H1 (cell line): ENCODE data around the gene TMEM200B. TPM values are rescaled to one million over a fixed set of nuclear protein-coding genes. Genes with fewer than 3 reads are reported as not detected.
A peak's percentile ranks its signal among the peaks of the same experiment; 100 is the strongest.

Experiments used
- CTCF ChIA-PET: fragments of 300-600 bp; sonication (Branson Sonifier 250); formaldehyde crosslinking; loops from one replicate; lab custom pipeline; 2021; ENCODE audit not compliant: partially characterized antibody; lab: Charles Lee
- POLR2A ChIA-PET: fragments of 300-600 bp; sonication (Branson Sonifier 250); formaldehyde crosslinking; loops from one replicate; lab custom pipeline; 2021; ENCODE audit warnings: inconsistent platforms; ENCODE audit not compliant: partially characterized antibody; lab: Charles Lee
- DNase-seq, 2 experiments: peaks; one replicate each; pipeline versions ENCODE4 v3.0.0 to v3.0.0-alpha.2; 2010 to 2022; ENCODE audit warnings: low spot score in 2 of 2, low read depth in 1 of 2, mixed read lengths in 1 of 2
- FAIRE-seq: peaks from 2 replicates; lab custom pipeline; 2011; peaks lifted over from hg19 to GRCh38; lab: Jason Lieb, UNC
- H2AFZ ChIP-seq: 2 replicates; pipeline ENCODE4 v1.8.1; 2012; ENCODE audit warnings: low read length, inconsistent platforms
- H2AK5ac ChIP-seq: 2 replicates; pipeline ENCODE4 v1.6.1; 2013; ENCODE audit warnings: low read depth, low read length
- H2BK120ac ChIP-seq: replicated peaks from 2 replicates; pipeline ENCODE3; 2013; ENCODE audit warnings: low read depth, low read length, inconsistent platforms
- H2BK12ac ChIP-seq: 2 replicates; pipeline ENCODE4 v1.6.1; 2013; ENCODE audit warnings: low read depth, low read length
- H2BK15ac ChIP-seq: 2 replicates; pipeline ENCODE4 v1.6.1; 2013; ENCODE audit warnings: low read length
- H2BK20ac ChIP-seq: 2 replicates; pipeline ENCODE4 v1.6.1; 2013; ENCODE audit warnings: low read length
- H2BK5ac ChIP-seq: 2 replicates; pipeline ENCODE4 v1.6.1; 2013; ENCODE audit warnings: low read depth, low read length
- H3K14ac ChIP-seq: 2 replicates; pipeline ENCODE4 v1.6.1; 2013; ENCODE audit warnings: inconsistent platforms; ENCODE audit not compliant: insufficient read length
- H3K18ac ChIP-seq: 2 replicates; pipeline ENCODE4 v1.6.1; 2013; ENCODE audit warnings: low read length; ENCODE audit errors: extremely low read depth
- H3K23ac ChIP-seq: 2 replicates; pipeline ENCODE4 v1.6.1; 2013; ENCODE audit warnings: inconsistent platforms; ENCODE audit not compliant: insufficient read length
- H3K23me2 ChIP-seq: 2 replicates; pipeline ENCODE4 v1.6.1; 2013; ENCODE audit warnings: low read depth, low read length
- H3K27ac ChIP-seq: 2 replicates; pipeline ENCODE4 v1.6.1; 2011; ENCODE audit warnings: low read depth, low read length, inconsistent platforms
- H3K27me3 ChIP-seq, 4 experiments: replicated peaks in 1 of 4; 1 replicate in 1 of 4; 2 replicates in 3 of 4; pipeline versions ENCODE4 v1.6.1 to v1.8.1; 2011 to 2013; ENCODE audit warnings: low read length in 3 of 4, mild to moderate bottlenecking in 3 of 4, inconsistent platforms in 2 of 4, mixed read lengths in 2 of 4, moderate library complexity in 1 of 4; ENCODE audit not compliant: control insufficient read depth in 3 of 4, insufficient read depth in 3 of 4; ENCODE audit errors: extremely low read depth in 1 of 4
- H3K36me3 ChIP-seq, 4 experiments: 2 replicates each; pipeline versions ENCODE4 v1.6.1 to v1.8.1; 2011 to 2013; ENCODE audit warnings: mild to moderate bottlenecking in 4 of 4, low read length in 3 of 4, moderate library complexity in 2 of 4, control low read depth in 1 of 4, inconsistent platforms in 1 of 4; ENCODE audit not compliant: insufficient read depth in 4 of 4, control insufficient read depth in 2 of 4
- H3K4ac ChIP-seq: replicated peaks from 2 replicates; pipeline ENCODE3; 2013; ENCODE audit warnings: low read length, low read depth, mixed read lengths, inconsistent platforms; ENCODE audit not compliant: insufficient read length
- H3K4me1 ChIP-seq, 4 experiments: replicated peaks in 1 of 4; 1 replicate in 1 of 4; 2 replicates in 3 of 4; pipeline versions ENCODE4 v1.6.1 to v1.8.1; 2011 to 2013; ENCODE audit warnings: low read length in 3 of 4, inconsistent platforms in 2 of 4, mixed read lengths in 1 of 4; ENCODE audit not compliant: insufficient read depth in 4 of 4, control insufficient read depth in 3 of 4
- H3K4me2 ChIP-seq, 2 experiments: 2 replicates each; pipeline versions ENCODE4 v1.6.1 to v1.8.1; 2011 to 2013; ENCODE audit warnings: low read depth in 2 of 2, low read length in 2 of 2, control low read depth in 1 of 2, inconsistent platforms in 1 of 2, mild to moderate bottlenecking in 1 of 2; ENCODE audit not compliant: insufficient read depth in 1 of 2
- H3K4me3 ChIP-seq, 4 experiments: fragments of 200-600, 300-600 bp in 1 of 4; sonication (generic), shearing (Covaris generic), sonication (Bioruptor Twin) in 1 of 4; 2 replicates each; pipeline versions ENCODE4 v1.5.1 to v1.8.1; 2011 to 2016; ENCODE audit warnings: low read length in 4 of 4, low read depth in 3 of 4, control low read depth in 2 of 4, inconsistent platforms in 2 of 4, mild to moderate bottlenecking in 2 of 4, mixed read lengths in 1 of 4, moderate library complexity in 1 of 4; ENCODE audit not compliant: insufficient read depth in 2 of 4; ENCODE audit errors: extremely low read depth in 1 of 4
- H3K56ac ChIP-seq: replicated peaks from 2 replicates; pipeline ENCODE3; 2013; ENCODE audit warnings: low read depth, mild to moderate bottlenecking, mixed read lengths, low read length, inconsistent platforms; ENCODE audit not compliant: insufficient read length
- H3K79me1 ChIP-seq: 2 replicates; pipeline ENCODE4 v1.6.1; 2013; ENCODE audit warnings: low read depth, low read length, control low read depth
- H3K79me2 ChIP-seq, 2 experiments: 2 replicates each; pipeline versions ENCODE4 v1.6.1 to v1.8.1; 2012 to 2013; ENCODE audit warnings: low read length in 2 of 2, mild to moderate bottlenecking in 2 of 2, inconsistent platforms in 1 of 2; ENCODE audit not compliant: insufficient read depth in 2 of 2, control insufficient read depth in 1 of 2
- H3K9ac ChIP-seq, 4 experiments: replicated peaks in 1 of 4; 1 replicate in 1 of 4; 2 replicates in 3 of 4; pipeline versions ENCODE4 v1.6.1 to v1.8.1; 2011 to 2013; ENCODE audit warnings: low read depth in 3 of 4, low read length in 3 of 4, control low read depth in 2 of 4, mild to moderate bottlenecking in 2 of 4, moderate library complexity in 2 of 4, inconsistent platforms in 1 of 4; ENCODE audit errors: extremely low read depth in 1 of 4
- H3K9me3 ChIP-seq, 2 experiments: 2 replicates each; pipeline versions ENCODE4 v1.6.1 to v1.8.1; 2012 to 2013; ENCODE audit warnings: mild to moderate bottlenecking in 2 of 2, moderate library complexity in 2 of 2, control low read depth in 1 of 2, inconsistent platforms in 1 of 2, low read depth in 1 of 2, low read length in 1 of 2, mixed read lengths in 1 of 2; ENCODE audit not compliant: insufficient read depth in 2 of 2
- H4K20me1 ChIP-seq, 2 experiments: replicated peaks in 1 of 2; 2 replicates each; pipeline versions ENCODE3 to v1.8.1; 2011 to 2013; ENCODE audit warnings: inconsistent platforms in 2 of 2, low read length in 2 of 2, mild to moderate bottlenecking in 1 of 2; ENCODE audit not compliant: insufficient read depth in 2 of 2, control insufficient read depth in 1 of 2
- H4K5ac ChIP-seq: 2 replicates; pipeline ENCODE4 v1.6.1; 2013; ENCODE audit warnings: low read length, low read depth, mixed read lengths, inconsistent platforms; ENCODE audit not compliant: insufficient read length
- H4K8ac ChIP-seq: 2 replicates; pipeline ENCODE4 v1.8.0; 2013; ENCODE audit warnings: mild to moderate bottlenecking, moderate library complexity, low read length, inconsistent platforms; ENCODE audit not compliant: insufficient read depth; ENCODE audit errors: extremely low read depth
- H4K91ac ChIP-seq: replicated peaks from 2 replicates; pipeline ENCODE3; 2013; ENCODE audit warnings: low read length, mixed read lengths, inconsistent platforms; ENCODE audit not compliant: insufficient read length
- ATF2 ChIP-seq: IDR thresholded peaks from 2 replicates; pipeline ENCODE4 v1.6.1; 2012; ENCODE audit warnings: low read length, inconsistent platforms
- BRCA1 ChIP-seq: IDR thresholded peaks from 2 replicates; pipeline ENCODE4 v1.6.1; 2012; ENCODE audit warnings: low read depth, low read length, improper control_type of control experiment
- CHD1 ChIP-seq: IDR thresholded peaks from 2 replicates; pipeline ENCODE4 v1.6.1; 2012; ENCODE audit warnings: low read depth, low read length, improper control_type of control experiment
- KDM1A ChIP-seq: fragments of 200-600, 300-600 bp; sonication (generic); IDR thresholded peaks from 2 replicates; pipeline ENCODE4 v1.7.1; 2016; ENCODE audit warnings: mild to moderate bottlenecking, low read length, borderline replicate concordance
- MAX ChIP-seq: IDR thresholded peaks from 2 replicates; pipeline ENCODE4 v1.6.1; 2012; ENCODE audit warnings: inconsistent platforms
- POU5F1 ChIP-seq: IDR thresholded peaks from 2 replicates; pipeline ENCODE4 v1.6.1; 2011; ENCODE audit warnings: low read depth, mild to moderate bottlenecking, low read length, moderate library complexity
- RBBP5 ChIP-seq: IDR thresholded peaks from 2 replicates; pipeline ENCODE4 v1.7.1; 2012; ENCODE audit warnings: low read depth, mild to moderate bottlenecking, inconsistent platforms, low read length, moderate library complexity, borderline replicate concordance
- SIN3A ChIP-seq, 2 experiments: IDR thresholded peaks in 1 of 2; conservative IDR thresholded peaks in 1 of 2; 2 replicates each; pipeline ENCODE4 v1.6.1; 2011 to 2012; ENCODE audit warnings: low read length in 2 of 2, improper control_type of control experiment in 1 of 2, low read depth in 1 of 2, mild to moderate bottlenecking in 1 of 2
- SIX5 ChIP-seq: IDR thresholded peaks from 2 replicates; pipeline ENCODE4 v1.6.1; 2011; ENCODE audit warnings: mild to moderate bottlenecking, low read depth, low read length
- TAF1 ChIP-seq: IDR thresholded peaks from 2 replicates; pipeline ENCODE4 v1.6.1; 2011; ENCODE audit warnings: mild to moderate bottlenecking, low read depth, low read length
- TBP ChIP-seq: IDR thresholded peaks from 2 replicates; pipeline ENCODE4 v1.6.1; 2011; ENCODE audit warnings: low read depth, low read length, improper control_type of control experiment
- WGBS, 2 experiments: shearing (Covaris generic) in 1 of 2; methylation state at CpG; one replicate each; pipeline versions ENCODE4 v1.1.6 to v1.1.7; 2013 to 2015; ENCODE audit warnings: low lambda C conversion rate in 2 of 2, mixed read lengths in 2 of 2, inconsistent platforms in 1 of 2, low coverage in 1 of 2, missing lambda C conversion rate in 1 of 2; ENCODE audit not compliant: insufficient replicate concordance in 2 of 2, insufficient coverage in 1 of 2, insufficient read length in 1 of 2; ENCODE audit errors: extremely low coverage in 1 of 2, missing lambda C conversion rate in 1 of 2; 5-methylcytosine and 5-hydroxymethylcytosine counted together
- polyA plus RNA-seq, 7 experiments: library from polyadenylated mRNA; depleted of rRNA in 3 of 7; stranded (reverse) in 5 of 7; unstranded in 2 of 7; fragments of >200 nt in 5 of 7; fragments of 200-250 nt in 2 of 7; gene quantifications; 1 replicate in 5 of 7; 2 replicates in 1 of 7; 4 replicates in 1 of 7; pipeline versions ENCODE4 v1.2.1 to v1.2.3, GENCODE V29; 2011 to 2013; ENCODE audit warnings: missing spikeins in 2 of 7, mixed read lengths in 2 of 7
- total RNA-seq: library from RNA; stranded (reverse); fragmentation: NEBNext Ultra II Directional; extraction: Animal tissue kit (Norgen Biotek cat#: 25700); gene quantifications from 2 replicates; pipeline ENCODE4 v1.2.1, GENCODE V29; 2021

TMEM200B gene
- total and polyA plus RNA-seq, 2 of the 8 experiments (the other 6 are each of a cell fraction or from before 2014, with no cell fraction given) = 4.9 to 11.0 TPM

GRCh38 chr1:29112705-29113412 lies 10.8 kb downstream of the TMEM200B start:
- peak; percentile 45 for FAIRE-seq
- CTCF ChIA-PET = interaction anchor here (0.8 to 3.0 kb wide), 13 partner anchors 9 to 236 kb away, joined by 3 to 15 read pairs (median 4); partner anchors contain the start of gene SRSF4
- H3K4ac ChIP-seq = no peak overlapping the region
- TF ChIP-seq CHD1 (no peak), SIN3A (conservative IDR thresholded peaks at IDR 0.05 in 1 of 2, IDR thresholded peaks at IDR 0.05 in 1 of 2; ENCODE audit: low read depth in 1 of 2, low read length in 2 of 2) (no peak), TBP (no peak), SIX5 (no peak), KDM1A (no peak), BRCA1 (no peak), POU5F1 (no peak), MAX (peak; percentile 29), RBBP5 (no peak), TAF1 (no peak), ATF2 (no peak)

More at GRCh38 chr1:29112705-29113412, 10.8 kb downstream of the TMEM200B start:
- Histone ChIP-seq H3K23me2 (no peaks in the 10 kb centered on the region), H3K56ac (no peak overlapping the region), H3K18ac (no peak overlapping the region), H2BK12ac (no peak overlapping the region), H2BK120ac (no peak overlapping the region), H2BK15ac (no peak overlapping the region), H3K4me2 (no peak overlapping the region), H2AK5ac (no peak overlapping the region), H2BK20ac (no peak overlapping the region), H3K4me1 (peaks cover 2 to 7% (median 3%) of the 10 kb centered on the region in 4 experiments; a peak in 4 of 7 replicates), H3K9ac (no peak overlapping the region), H4K8ac (no peak overlapping the region), H3K79me1 (no peaks in the 10 kb centered on the region), H4K91ac (no peak overlapping the region), H3K79me2 (no peaks in the 10 kb centered on the region), H3K14ac (no peak overlapping the region), H3K27ac (no peak overlapping the region), H4K5ac (no peak overlapping the region), H3K9me3 (no peaks in the 10 kb centered on the region), H3K36me3 (peaks cover 4 to 10% (median 6%) of the 10 kb centered on the region in 4 experiments; a peak in 6 of 8 replicates), H3K4me3 (no peak overlapping the region), H3K27me3 (no peaks in the 10 kb centered on the region), H2AFZ (no peak overlapping the region), H4K20me1 (no peaks in the 10 kb centered on the region), H2BK5ac (no peak overlapping the region), H3K23ac (no peak overlapping the region)
- 85% methylated on average over 7 of the region's 7 CpGs; no CpG with 5 or more reads in 1 of the 2 experiments for WGBS, 2 experiments
- POLR2A ChIA-PET = interaction anchor here (1.2 to 4.4 kb wide), 3 partner anchors 9 to 377 kb away, joined by 3 to 21 read pairs (median 3); partner anchors contain the start of genes TMEM200B and YTHDF2
- DNase-seq = no peak
